Pericardium fibroblast (primary cell): ENCODE data around the gene WFIKKN2. TPM values are rescaled to one million over a fixed set of nuclear protein-coding genes. Genes with fewer than 3 reads are reported as not detected.

Experiments
- total RNA-seq: library from RNA; depleted of rRNA; stranded (reverse); fragments of >200 nt; gene quantifications from 2 replicates; pipeline ENCODE4 v1.2.3, GENCODE V29; 2015

Gene WFIKKN2, protein sequence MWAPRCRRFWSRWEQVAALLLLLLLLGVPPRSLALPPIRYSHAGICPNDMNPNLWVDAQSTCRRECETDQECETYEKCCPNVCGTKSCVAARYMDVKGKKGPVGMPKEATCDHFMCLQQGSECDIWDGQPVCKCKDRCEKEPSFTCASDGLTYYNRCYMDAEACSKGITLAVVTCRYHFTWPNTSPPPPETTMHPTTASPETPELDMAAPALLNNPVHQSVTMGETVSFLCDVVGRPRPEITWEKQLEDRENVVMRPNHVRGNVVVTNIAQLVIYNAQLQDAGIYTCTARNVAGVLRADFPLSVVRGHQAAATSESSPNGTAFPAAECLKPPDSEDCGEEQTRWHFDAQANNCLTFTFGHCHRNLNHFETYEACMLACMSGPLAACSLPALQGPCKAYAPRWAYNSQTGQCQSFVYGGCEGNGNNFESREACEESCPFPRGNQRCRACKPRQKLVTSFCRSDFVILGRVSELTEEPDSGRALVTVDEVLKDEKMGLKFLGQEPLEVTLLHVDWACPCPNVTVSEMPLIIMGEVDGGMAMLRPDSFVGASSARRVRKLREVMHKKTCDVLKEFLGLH
- total RNA-seq, result 0.09 TPM in 1 of 2 replicates, not detected in the other

DNA sequence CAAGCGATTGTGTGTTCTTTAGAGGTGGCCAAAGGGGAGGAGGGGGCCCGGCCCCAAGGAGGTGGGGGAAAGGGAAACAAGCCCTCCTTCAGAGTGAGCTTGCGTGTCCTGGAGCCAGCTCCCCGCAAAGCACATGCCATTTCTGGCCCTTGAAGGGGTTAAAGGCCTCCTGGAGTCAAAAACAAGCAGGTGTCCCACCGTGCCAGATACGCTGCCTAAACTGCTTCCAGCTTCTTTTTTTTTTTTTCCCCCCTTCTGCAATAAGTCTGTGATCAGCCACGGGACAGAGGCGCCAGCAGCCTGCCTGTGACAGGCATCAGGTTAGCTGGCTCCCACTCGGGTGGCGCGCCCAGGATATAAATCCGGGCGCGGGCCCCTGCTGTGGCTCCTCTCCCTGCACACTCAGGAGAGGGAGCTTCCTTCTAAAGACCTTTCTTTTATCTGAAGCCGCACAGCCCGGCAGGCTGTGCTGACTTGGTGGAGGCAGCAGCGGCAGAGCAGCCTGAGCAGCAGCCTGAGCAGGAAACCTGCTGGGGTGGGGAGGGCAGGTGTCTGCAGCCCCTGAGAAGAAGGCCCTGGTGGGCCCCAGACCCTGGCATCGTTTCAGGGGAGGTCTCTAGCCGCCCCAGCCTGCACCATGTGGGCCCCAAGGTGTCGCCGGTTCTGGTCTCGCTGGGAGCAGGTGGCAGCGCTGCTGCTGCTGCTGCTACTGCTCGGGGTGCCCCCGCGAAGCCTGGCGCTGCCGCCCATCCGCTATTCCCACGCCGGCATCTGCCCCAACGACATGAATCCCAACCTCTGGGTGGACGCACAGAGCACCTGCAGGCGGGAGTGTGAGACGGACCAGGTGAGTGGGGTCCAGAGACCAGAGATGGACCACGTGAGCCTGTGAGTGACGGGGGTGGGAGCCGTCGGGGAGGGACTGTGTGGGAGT is at the start of gene WFIKKN2:
Gene WFIKKN2 (plus strand): TSS at position 286 of the 934 bp plus-strand sequence. CDS start 352 bp downstream, at position 638.

DNA sequence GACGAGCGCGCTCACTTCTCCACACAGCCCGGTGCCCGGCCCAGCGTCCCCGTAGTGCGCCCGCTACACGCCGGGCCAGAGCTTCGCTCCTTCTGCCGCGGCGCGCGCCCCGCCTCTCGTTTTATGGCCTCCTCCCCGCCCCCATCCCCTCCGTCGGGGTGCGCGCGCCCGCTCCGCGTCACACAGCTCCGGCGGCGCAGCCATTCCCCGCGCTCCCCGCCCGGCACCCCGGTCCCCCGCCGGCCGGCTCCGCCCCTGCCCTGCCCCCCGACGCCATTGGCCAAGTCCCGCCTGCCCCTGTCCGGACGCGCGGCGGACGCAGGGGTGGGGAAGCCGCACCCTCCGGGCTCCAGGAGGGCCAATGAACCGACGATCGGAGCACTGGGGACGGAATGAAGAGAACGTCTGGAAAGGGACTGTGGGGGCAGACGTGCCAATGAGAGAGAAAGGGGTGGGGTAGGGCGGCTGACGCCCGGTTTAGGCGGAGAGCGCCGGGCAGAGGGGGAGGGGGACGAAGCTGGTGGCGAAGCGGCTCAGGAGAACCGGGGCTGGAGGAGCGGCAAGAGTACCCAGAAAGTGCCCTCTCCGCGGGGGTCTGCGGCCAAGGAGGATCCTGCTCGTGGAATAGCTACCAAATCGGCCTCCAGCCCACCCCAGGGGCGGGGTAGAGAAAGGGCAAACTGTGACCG is 31.0 kb downstream of the WFIKKN2 start, which contains the start of gene TOB1:
Gene TOB1 (minus strand): TSS at position 94 of the 689 bp plus-strand sequence. CDS start 2,337 bp downstream, outside the sequence.

Other genes starting within 250 kb of the WFIKKN2 start
- gene ABCC3, start 200.7 kb upstream of the WFIKKN2 start, total RNA-seq, result 3.8 and 13.9 TPM in 2 replicates
- 22.2 and 23.3 TPM in 2 replicates for gene ANKRD40, start 127.7 kb upstream of the WFIKKN2 start, total RNA-seq
- gene LUC7L3, start 116.0 kb upstream of the WFIKKN2 start, total RNA-seq, result 15.6 and 21.0 TPM in 2 replicates
- gene ANKRD40CL, start 68.1 kb upstream of the WFIKKN2 start, total RNA-seq, result not detected in 2 replicates
- 11.0 and 15.9 TPM in 2 replicates for gene TOB1, start 30.8 kb downstream of the WFIKKN2 start, total RNA-seq